Nephron progenitor cell (in vitro differentiated cells): ENCODE results near the gene TMEM182.
A peak's percentile ranks its signal among the peaks of the same experiment; 100 is the strongest.

Experiments used
- DNase-seq: peaks from one replicate; pipeline ENCODE4 v3.0.0; 2021
- H3K27ac Mint-ChIP-seq: 2 replicates; pipeline ENCODE4 v1.8.0; 2021; ENCODE audit warnings: mild to moderate bottlenecking, moderate library complexity, mixed read lengths
- H3K27me3 Mint-ChIP-seq: 2 replicates; pipeline ENCODE4 v1.8.0; 2021; ENCODE audit warnings: mild to moderate bottlenecking, low read depth, mixed read lengths; ENCODE audit not compliant: poor library complexity
- H3K36me3 Mint-ChIP-seq: 2 replicates; pipeline ENCODE4 v1.8.0; 2021; ENCODE audit warnings: low read depth, mixed read lengths
- H3K4me1 Mint-ChIP-seq: 2 replicates; pipeline ENCODE4 v1.8.0; 2021; ENCODE audit warnings: mixed read lengths
- H3K4me3 Mint-ChIP-seq: 2 replicates; pipeline ENCODE4 v1.8.0; 2021; ENCODE audit warnings: mild to moderate bottlenecking, moderate library complexity, mixed read lengths
- H3K9me3 Mint-ChIP-seq: 2 replicates; pipeline ENCODE4 v1.8.0; 2021; ENCODE audit warnings: mild to moderate bottlenecking, moderate library complexity, mixed read lengths
- CTCF ChIP-seq: fragments of 200-600 bp; sonication (generic); IDR thresholded peaks from 2 replicates; pipeline ENCODE4 v1.5.0; 2021; ENCODE audit warnings: antibody characterized with exemption

The TMEM182 gene

GRCh38 chr2:102806250-102806837 lies 44.5 kb downstream of the TMEM182 start:
- peaks cover 28% of the 10 kb centered on the region for H3K9me3 Mint-ChIP-seq
- TF ChIP-seq CTCF, result peak; percentile 79
- no peak overlapping the region for H3K27ac Mint-ChIP-seq
- peaks cover 50% of the 10 kb centered on the region for H3K36me3 Mint-ChIP-seq
- H3K4me3 Mint-ChIP-seq, result no peak overlapping the region
- DNase-seq, result peak; percentile 74
- H3K27me3 Mint-ChIP-seq, result no peaks in the 10 kb centered on the region
- H3K4me1 Mint-ChIP-seq, result peaks cover 5% of the 10 kb centered on the region

- H3K36me3 Mint-ChIP-seq, result peaks cover 18% of the 10 kb centered on the region
- H3K4me3 Mint-ChIP-seq, result no peak overlapping the region
- no peak for DNase-seq
- H3K27me3 Mint-ChIP-seq, result no peaks in the 10 kb centered on the region
- no peak overlapping the region for H3K27ac Mint-ChIP-seq
- peaks cover under 1% of the 10 kb centered on the region for H3K9me3 Mint-ChIP-seq
- no peak for TF ChIP-seq CTCF
- H3K4me1 Mint-ChIP-seq, result peaks cover 5% of the 10 kb centered on the region
Observed at GRCh38 chr2:102809291-102810189, 47.7 kb downstream of the TMEM182 start.

- Mint-ChIP-seq H3K36me3 (peaks cover 4% of the 10 kb centered on the region), H3K4me3 (no peak overlapping the region), H3K27ac (no peak overlapping the region), H3K9me3 (no peaks in the 10 kb centered on the region), H3K4me1 (no peaks in the 10 kb centered on the region), H3K27me3 (no peaks in the 10 kb centered on the region)
- no peak for TF ChIP-seq CTCF
- DNase-seq, result no peak
Observed at GRCh38 chr2:102815285-102815684, 53.5 kb downstream of the TMEM182 start.

- Mint-ChIP-seq H3K27me3 (no peaks in the 10 kb centered on the region), H3K9me3 (peaks cover 5% of the 10 kb centered on the region), H3K27ac (peak overlapping the region; percentile 68), H3K36me3 (peaks cover 14% of the 10 kb centered on the region), H3K4me1 (peaks cover 37% of the 10 kb centered on the region), H3K4me3 (peak overlapping the region; percentile 48)
- no peak for TF ChIP-seq CTCF
- DNase-seq, result peak; percentile 55
Observed at GRCh38 chr2:102826904-102827303, 65.1 kb downstream of the TMEM182 start.

- peaks cover 18% of the 10 kb centered on the region for H3K4me1 Mint-ChIP-seq
- no peak overlapping the region for H3K27ac Mint-ChIP-seq
- no peak for DNase-seq
- peaks cover 5% of the 10 kb centered on the region for H3K36me3 Mint-ChIP-seq
- H3K9me3 Mint-ChIP-seq, result no peaks in the 10 kb centered on the region
- no peak overlapping the region for H3K4me3 Mint-ChIP-seq
- H3K27me3 Mint-ChIP-seq, result no peaks in the 10 kb centered on the region
- TF ChIP-seq CTCF, result no peak
Observed at GRCh38 chr2:102832789-102833188, 71.0 kb downstream of the TMEM182 start.
